ENCODE results near the gene FAM229B.

DNA sequence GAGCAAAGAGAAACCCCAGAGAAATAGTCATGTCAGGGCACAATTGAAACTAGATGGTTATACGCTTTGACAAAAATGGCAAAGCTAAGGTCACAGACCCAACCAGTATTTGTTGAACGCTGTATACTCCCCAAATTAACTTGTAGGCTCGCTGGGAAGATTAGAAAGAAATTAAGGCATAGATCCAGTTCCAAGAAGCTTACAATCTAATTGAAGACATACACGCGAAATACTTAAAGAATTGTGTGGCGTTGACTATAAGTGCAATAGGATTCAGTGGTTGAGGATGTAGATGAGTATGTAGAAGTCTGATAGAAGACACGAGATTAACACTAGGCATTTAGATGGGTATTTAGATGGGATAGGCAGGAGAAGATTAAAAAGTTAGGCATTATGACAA is 525 bp downstream of the FAM229B start:
- TF ChIP-seq, protein P1, sequence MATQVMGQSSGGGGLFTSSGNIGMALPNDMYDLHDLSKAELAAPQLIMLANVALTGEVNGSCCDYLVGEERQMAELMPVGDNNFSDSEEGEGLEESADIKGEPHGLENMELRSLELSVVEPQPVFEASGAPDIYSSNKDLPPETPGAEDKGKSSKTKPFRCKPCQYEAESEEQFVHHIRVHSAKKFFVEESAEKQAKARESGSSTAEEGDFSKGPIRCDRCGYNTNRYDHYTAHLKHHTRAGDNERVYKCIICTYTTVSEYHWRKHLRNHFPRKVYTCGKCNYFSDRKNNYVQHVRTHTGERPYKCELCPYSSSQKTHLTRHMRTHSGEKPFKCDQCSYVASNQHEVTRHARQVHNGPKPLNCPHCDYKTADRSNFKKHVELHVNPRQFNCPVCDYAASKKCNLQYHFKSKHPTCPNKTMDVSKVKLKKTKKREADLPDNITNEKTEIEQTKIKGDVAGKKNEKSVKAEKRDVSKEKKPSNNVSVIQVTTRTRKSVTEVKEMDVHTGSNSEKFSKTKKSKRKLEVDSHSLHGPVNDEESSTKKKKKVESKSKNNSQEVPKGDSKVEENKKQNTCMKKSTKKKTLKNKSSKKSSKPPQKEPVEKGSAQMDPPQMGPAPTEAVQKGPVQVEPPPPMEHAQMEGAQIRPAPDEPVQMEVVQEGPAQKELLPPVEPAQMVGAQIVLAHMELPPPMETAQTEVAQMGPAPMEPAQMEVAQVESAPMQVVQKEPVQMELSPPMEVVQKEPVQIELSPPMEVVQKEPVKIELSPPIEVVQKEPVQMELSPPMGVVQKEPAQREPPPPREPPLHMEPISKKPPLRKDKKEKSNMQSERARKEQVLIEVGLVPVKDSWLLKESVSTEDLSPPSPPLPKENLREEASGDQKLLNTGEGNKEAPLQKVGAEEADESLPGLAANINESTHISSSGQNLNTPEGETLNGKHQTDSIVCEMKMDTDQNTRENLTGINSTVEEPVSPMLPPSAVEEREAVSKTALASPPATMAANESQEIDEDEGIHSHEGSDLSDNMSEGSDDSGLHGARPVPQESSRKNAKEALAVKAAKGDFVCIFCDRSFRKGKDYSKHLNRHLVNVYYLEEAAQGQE (IDR thresholded peaks at IDR 0.05; ENCODE audit: insufficient replicate concordance, low read depth) = no peak
- TF ChIP-seq, protein P2, sequence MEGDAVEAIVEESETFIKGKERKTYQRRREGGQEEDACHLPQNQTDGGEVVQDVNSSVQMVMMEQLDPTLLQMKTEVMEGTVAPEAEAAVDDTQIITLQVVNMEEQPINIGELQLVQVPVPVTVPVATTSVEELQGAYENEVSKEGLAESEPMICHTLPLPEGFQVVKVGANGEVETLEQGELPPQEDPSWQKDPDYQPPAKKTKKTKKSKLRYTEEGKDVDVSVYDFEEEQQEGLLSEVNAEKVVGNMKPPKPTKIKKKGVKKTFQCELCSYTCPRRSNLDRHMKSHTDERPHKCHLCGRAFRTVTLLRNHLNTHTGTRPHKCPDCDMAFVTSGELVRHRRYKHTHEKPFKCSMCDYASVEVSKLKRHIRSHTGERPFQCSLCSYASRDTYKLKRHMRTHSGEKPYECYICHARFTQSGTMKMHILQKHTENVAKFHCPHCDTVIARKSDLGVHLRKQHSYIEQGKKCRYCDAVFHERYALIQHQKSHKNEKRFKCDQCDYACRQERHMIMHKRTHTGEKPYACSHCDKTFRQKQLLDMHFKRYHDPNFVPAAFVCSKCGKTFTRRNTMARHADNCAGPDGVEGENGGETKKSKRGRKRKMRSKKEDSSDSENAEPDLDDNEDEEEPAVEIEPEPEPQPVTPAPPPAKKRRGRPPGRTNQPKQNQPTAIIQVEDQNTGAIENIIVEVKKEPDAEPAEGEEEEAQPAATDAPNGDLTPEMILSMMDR (IDR thresholded peaks at IDR 0.05; ENCODE audit: insufficient read depth, low read length) = no peak
- TF ChIP-seq POLR2AphosphoS5 (IDR thresholded peaks at IDR 0.05; ENCODE audit: low read depth) (no peak), GABPA (IDR thresholded peaks at IDR 0.05; ENCODE audit: low read depth) (no peak), SPI1 (IDR thresholded peaks at IDR 0.05; ENCODE audit: borderline replicate concordance, low read depth) (no peak)
